ENCODE data around the gene APOA5. TPM values are rescaled to one million over a fixed set of nuclear protein-coding genes. Genes with fewer than 3 reads are reported as not detected.

Gene APOA5
- total and polyA plus RNA-seq, 2 donors (not counting 3 experiments of a cell fraction or from before 2014, with no cell fraction given): not detected

DNA sequence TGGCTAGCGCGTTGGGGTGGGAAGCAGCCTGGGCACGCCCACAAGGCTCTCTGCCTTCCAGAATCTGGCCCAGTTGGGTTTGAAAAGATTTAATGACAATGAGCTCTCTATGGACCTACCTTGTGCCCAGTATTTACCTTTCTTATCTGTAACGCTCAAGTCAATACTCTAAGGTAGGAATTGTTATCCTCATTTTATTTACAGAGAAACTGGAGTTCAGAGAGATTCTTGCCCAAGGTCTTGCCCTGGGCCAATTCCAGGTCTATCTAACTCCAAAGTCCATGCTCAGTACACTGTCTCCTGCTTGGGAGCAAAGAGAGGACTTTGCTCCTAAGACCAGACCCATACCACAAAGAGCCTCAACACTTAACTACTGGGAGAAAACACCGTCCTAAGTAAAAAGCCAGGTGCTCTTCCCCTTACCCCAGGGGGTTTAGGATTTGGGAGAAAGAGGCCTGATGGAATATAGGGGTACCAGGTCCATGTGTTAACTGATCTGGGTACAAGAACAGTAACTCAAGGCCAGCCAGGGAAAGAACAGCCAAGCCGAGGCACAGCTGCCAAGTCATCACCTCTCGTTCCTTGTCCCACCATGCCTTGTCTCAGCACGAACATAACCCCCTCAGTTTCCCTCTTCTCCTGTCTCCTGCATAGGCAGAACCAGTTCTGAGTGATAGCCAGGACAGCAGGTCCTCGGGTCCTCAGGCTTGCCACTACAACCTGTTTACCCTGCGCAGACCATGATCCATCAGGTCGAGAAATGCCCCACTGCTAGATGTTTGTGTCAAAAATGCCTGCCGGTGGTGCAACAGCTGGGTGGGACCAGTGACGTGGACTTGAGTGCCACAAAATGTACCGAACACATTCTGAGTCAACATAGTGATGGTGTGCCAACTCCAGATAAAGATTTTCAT is 16.8 kb upstream of the APOA5 start:
- DNase-seq (ENCODE audit: low read depth, low spot score) (no peak), FAIRE-seq (no peak)
- intact Hi-C loops (cut with micrococcal nuclease): no loop called here
- Histone ChIP-seq H3K9me3 (replicated peaks; ENCODE audit: control insufficient read depth, insufficient read depth, low read length) (no peaks in the 10 kb centered on the region), H3K4me2 (ENCODE audit: insufficient read depth, low read length) (no peak overlapping the region), H4K20me1 (replicated peaks; ENCODE audit: control insufficient read depth, extremely low read depth, insufficient read depth, low read length) (no peaks in the 10 kb centered on the region), H3K27me3 (ENCODE audit: control insufficient read depth in 2 of 2, insufficient read depth in 2 of 2, low read length in 2 of 2) (peaks cover 6% of the 10 kb centered on the region in 2 experiments), H3K4me3 (replicated peaks in 1 of 3; ENCODE audit: insufficient read depth in 1 of 3, low read depth in 1 of 3, low read length in 3 of 3) (no peak overlapping the region), H2AFZ (ENCODE audit: low read depth, low read length) (no peak overlapping the region), H3K27ac (ENCODE audit: insufficient read depth, low read depth, low read length) (no peak overlapping the region), H3K9ac (replicated peaks; ENCODE audit: extremely low read depth, insufficient read depth, low read length) (no peak overlapping the region), H3K79me2 (ENCODE audit: control insufficient read depth, insufficient read depth, low read length) (no peaks in the 10 kb centered on the region), H3K4me1 (ENCODE audit: control insufficient read depth, extremely low read depth, insufficient read depth, low read length) (no peaks in the 10 kb centered on the region), H3K36me3 (ENCODE audit: control insufficient read depth in 2 of 2, extremely low read depth in 1 of 2, insufficient read depth in 2 of 2, low read length in 2 of 2) (no peaks in the 10 kb centered on the region), H3K9me1 (replicated peaks; ENCODE audit: control insufficient read depth, extremely low read depth, insufficient read depth, low read length) (no peaks in the 10 kb centered on the region)
- CTCF ChIA-PET: interaction anchor here (1.0 to 1.4 kb wide), 2 partner anchors 27 to 54 kb away, joined by 4 to 6 read pairs; no protein-coding TSS in a partner anchor
- dilution Hi-C loops (cut with MboI; ENCODE audit: extremely low pct_ligation_motif_present, low sequenced_read_pairs): no loop called here
- no TSS peak for BruUV-seq (replicated peaks)
- no peak for TF ChIP-seq JUN (IDR thresholded peaks at IDR 0.05; ENCODE audit: borderline replicate concordance, insufficient read depth, insufficient read length, low read depth)
- POLR2A ChIA-PET: no interaction called here

DNA sequence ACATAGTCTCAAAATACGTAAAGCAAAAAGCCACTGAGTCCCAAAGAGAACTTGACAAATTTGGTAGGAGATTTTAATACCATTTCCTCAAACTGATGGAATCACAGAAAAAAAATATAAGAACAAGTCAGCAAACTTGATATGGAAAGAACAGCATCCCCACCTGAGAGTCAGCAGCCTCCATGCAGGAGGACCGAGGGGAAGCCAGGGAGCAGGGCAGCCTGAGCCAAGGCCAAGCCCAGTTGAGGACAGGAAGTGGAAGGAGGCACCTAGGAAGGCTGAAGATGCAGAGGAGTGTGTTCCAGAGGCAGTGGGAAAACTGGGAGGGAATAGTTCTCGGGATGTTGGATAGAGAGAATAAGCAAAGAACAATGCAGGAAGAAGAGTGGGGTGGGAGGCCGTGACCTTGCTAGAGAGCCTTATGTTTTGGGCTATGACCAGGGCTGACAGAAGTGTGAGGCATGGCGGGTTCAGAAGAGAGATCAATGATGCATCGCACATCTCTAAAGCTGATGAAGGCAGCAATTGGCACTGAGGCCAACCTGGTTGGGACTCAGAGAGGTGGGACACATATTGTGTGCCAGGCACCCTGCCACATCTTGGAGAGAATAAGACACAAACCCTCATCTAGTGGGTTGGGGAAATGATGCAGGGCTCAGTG is 16.1 kb upstream of the APOA5 start:
- Histone ChIP-seq H4K20me1 (replicated peaks; ENCODE audit: control insufficient read depth, extremely low read depth, insufficient read depth, low read length) (no peaks in the 10 kb centered on the region), H3K9ac (replicated peaks; ENCODE audit: extremely low read depth, insufficient read depth, low read length) (no peak overlapping the region), H3K27me3 (ENCODE audit: control insufficient read depth in 2 of 2, insufficient read depth in 2 of 2, low read length in 2 of 2) (peaks cover 2 to 4% of the 10 kb centered on the region in 2 experiments), H2AFZ (ENCODE audit: low read depth, low read length) (no peak overlapping the region), H3K79me2 (ENCODE audit: control insufficient read depth, insufficient read depth, low read length) (no peaks in the 10 kb centered on the region), H3K9me1 (replicated peaks; ENCODE audit: control insufficient read depth, extremely low read depth, insufficient read depth, low read length) (no peaks in the 10 kb centered on the region), H3K4me2 (ENCODE audit: insufficient read depth, low read length) (no peak overlapping the region), H3K36me3 (ENCODE audit: control insufficient read depth in 2 of 2, extremely low read depth in 1 of 2, insufficient read depth in 2 of 2, low read length in 2 of 2) (no peaks in the 10 kb centered on the region), H3K27ac (ENCODE audit: insufficient read depth, low read depth, low read length) (no peak overlapping the region), H3K4me1 (ENCODE audit: control insufficient read depth, extremely low read depth, insufficient read depth, low read length) (no peaks in the 10 kb centered on the region), H3K4me3 (replicated peaks in 1 of 3; ENCODE audit: insufficient read depth in 1 of 3, low read depth in 1 of 3, low read length in 3 of 3) (no peak overlapping the region), H3K9me3 (replicated peaks; ENCODE audit: control insufficient read depth, insufficient read depth, low read length) (no peaks in the 10 kb centered on the region)
- ChIA-PET CTCF (no interaction called here), POLR2A (no interaction called here)
- no TSS peak for BruUV-seq (replicated peaks)
- DNase-seq (ENCODE audit: low read depth, low spot score) (no peak), FAIRE-seq (no peak)
- TF ChIP-seq MYC (IDR thresholded peaks at IDR 0.05; ENCODE audit: low read depth, low read length) (no peak), POLR2AphosphoS5 (IDR thresholded peaks at IDR 0.05; ENCODE audit: insufficient read depth, low read depth, low read length) (no peak), GATA2 (IDR thresholded peaks at IDR 0.05; ENCODE audit: insufficient read depth, insufficient read length, low read depth, low read length) (no peak), POLR2A (IDR thresholded peaks at IDR 0.05; ENCODE audit: low read depth, low read length) (no peak), JUN (IDR thresholded peaks at IDR 0.05; ENCODE audit: borderline replicate concordance, insufficient read depth, insufficient read length, low read depth) (no peak), EZH2 (IDR thresholded peaks at IDR 0.05; ENCODE audit: borderline replicate concordance, low read depth, low read length, severe bottlenecking) (no peak), FOS (IDR thresholded peaks at IDR 0.05; ENCODE audit: borderline replicate concordance, insufficient read depth, low read length) (no peak)
- TF ChIP-seq, protein P1, sequence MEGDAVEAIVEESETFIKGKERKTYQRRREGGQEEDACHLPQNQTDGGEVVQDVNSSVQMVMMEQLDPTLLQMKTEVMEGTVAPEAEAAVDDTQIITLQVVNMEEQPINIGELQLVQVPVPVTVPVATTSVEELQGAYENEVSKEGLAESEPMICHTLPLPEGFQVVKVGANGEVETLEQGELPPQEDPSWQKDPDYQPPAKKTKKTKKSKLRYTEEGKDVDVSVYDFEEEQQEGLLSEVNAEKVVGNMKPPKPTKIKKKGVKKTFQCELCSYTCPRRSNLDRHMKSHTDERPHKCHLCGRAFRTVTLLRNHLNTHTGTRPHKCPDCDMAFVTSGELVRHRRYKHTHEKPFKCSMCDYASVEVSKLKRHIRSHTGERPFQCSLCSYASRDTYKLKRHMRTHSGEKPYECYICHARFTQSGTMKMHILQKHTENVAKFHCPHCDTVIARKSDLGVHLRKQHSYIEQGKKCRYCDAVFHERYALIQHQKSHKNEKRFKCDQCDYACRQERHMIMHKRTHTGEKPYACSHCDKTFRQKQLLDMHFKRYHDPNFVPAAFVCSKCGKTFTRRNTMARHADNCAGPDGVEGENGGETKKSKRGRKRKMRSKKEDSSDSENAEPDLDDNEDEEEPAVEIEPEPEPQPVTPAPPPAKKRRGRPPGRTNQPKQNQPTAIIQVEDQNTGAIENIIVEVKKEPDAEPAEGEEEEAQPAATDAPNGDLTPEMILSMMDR (IDR thresholded peaks at IDR 0.05; ENCODE audit: extremely low read depth in 1 of 2, insufficient read depth in 1 of 2, low read depth in 1 of 2, low read length in 2 of 2): no peak
- TF ChIP-seq, protein P2, sequence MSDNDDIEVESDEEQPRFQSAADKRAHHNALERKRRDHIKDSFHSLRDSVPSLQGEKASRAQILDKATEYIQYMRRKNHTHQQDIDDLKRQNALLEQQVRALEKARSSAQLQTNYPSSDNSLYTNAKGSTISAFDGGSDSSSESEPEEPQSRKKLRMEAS (IDR thresholded peaks at IDR 0.05; ENCODE audit: insufficient read depth, insufficient read length): no peak
- dilution Hi-C loops (cut with MboI; ENCODE audit: extremely low pct_ligation_motif_present, low sequenced_read_pairs): no loop called here
- intact Hi-C loops (cut with micrococcal nuclease): no loop called here
